Prostate gland (tissue), 2 donors: ENCODE data around the gene LAP3.

ENCODE experiments used
- POLR2A ChIP-seq: fragments of 450-650 bp; IDR thresholded peaks from one replicate; pipeline ENCODE4 v1.6.1; 2016; ENCODE audit warnings: antibody characterized with exemption, mild to moderate bottlenecking
- POLR2AphosphoS5 ChIP-seq: sonication (generic); formaldehyde crosslinking; IDR thresholded peaks from one replicate; pipeline ENCODE4 v1.6.1; 2017; ENCODE audit warnings: antibody characterized with exemption
- TF ChIP-seq, protein P1 (sequence below), 4 experiments: fragments of 200-600 bp in 2 of 4; fragments of 450-650 bp in 2 of 4; sonication (generic) in 2 of 4; IDR thresholded peaks; 1 replicate in 3 of 4; 2 replicates in 1 of 4; pipeline ENCODE4 v1.5.1; 2016 to 2019; ENCODE audit warnings: antibody characterized with exemption in 4 of 4, mild to moderate bottlenecking in 2 of 4, moderate library complexity in 2 of 4

DNA sequence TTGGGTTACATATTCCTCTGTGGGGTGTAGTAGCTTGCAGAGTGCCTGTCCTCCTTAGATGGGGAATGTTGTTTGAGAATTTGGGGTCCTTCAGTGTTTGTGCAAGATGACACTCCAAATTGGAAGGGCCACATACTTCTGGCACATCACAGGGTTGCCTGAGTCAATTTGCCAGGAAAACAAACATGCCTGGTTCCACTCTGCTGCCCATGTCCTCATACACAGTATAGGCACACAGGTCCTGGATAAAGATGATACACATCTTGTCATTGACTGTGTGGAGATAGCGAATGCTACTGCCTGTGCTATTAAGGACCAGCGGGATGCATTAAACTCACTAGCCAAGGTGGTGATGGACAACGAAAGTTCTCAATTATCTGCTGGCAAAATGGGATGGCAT, 11.2 kb upstream of the LAP3 start:
- TF ChIP-seq, protein P1, sequence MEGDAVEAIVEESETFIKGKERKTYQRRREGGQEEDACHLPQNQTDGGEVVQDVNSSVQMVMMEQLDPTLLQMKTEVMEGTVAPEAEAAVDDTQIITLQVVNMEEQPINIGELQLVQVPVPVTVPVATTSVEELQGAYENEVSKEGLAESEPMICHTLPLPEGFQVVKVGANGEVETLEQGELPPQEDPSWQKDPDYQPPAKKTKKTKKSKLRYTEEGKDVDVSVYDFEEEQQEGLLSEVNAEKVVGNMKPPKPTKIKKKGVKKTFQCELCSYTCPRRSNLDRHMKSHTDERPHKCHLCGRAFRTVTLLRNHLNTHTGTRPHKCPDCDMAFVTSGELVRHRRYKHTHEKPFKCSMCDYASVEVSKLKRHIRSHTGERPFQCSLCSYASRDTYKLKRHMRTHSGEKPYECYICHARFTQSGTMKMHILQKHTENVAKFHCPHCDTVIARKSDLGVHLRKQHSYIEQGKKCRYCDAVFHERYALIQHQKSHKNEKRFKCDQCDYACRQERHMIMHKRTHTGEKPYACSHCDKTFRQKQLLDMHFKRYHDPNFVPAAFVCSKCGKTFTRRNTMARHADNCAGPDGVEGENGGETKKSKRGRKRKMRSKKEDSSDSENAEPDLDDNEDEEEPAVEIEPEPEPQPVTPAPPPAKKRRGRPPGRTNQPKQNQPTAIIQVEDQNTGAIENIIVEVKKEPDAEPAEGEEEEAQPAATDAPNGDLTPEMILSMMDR (IDR thresholded peaks at IDR 0.05) = no peak
- TF ChIP-seq POLR2AphosphoS5 (no peak), POLR2A (no peak)
